HepG2 (cell line): Measurements from ENCODE around the gene PTPRE.

Source experiments
- CTCF ChIP-seq: sonication (generic); formaldehyde crosslinking; IDR thresholded peaks from 2 replicates; pipeline ENCODE4 v1.5.0; 2020; ENCODE audit warnings: mild to moderate bottlenecking, missing genetic modification reagents, moderate library complexity
- ESRRA ChIP-seq: sonication (generic); formaldehyde crosslinking; IDR thresholded peaks from 2 replicates; pipeline ENCODE4 v1.5.1; 2020; ENCODE audit warnings: mild to moderate bottlenecking, low read depth, missing genetic modification reagents
- EZH2 ChIP-seq: conservative IDR thresholded peaks from 2 replicates; pipeline ENCODE4 v1.6.1; 2012; ENCODE audit warnings: mild to moderate bottlenecking, low read depth, low read length, moderate library complexity
- GTF2F1 ChIP-seq: fragments of 150-350 bp; IDR thresholded peaks from 2 replicates; pipeline ENCODE4 v1.6.1; 2014; ENCODE audit warnings: low read length
- KLF6 ChIP-seq: IDR thresholded peaks from 2 replicates; pipeline ENCODE4 v1.8.0; 2016; ENCODE audit warnings: missing biosample characterization, missing genetic modification reagents
- MXI1 ChIP-seq: IDR thresholded peaks from 3 replicates; pipeline ENCODE4 v1.6.1; 2012; ENCODE audit warnings: low read depth, low read length, inconsistent platforms, borderline replicate concordance
- PAWR ChIP-seq: sonication (generic); formaldehyde crosslinking; IDR thresholded peaks from 2 replicates; pipeline ENCODE4 v1.4.0; 2020; ENCODE audit warnings: missing genetic modification reagents, mild to moderate bottlenecking, borderline replicate concordance
- SOX6 ChIP-seq, 2 experiments: fragments of 450-650 bp in 1 of 2; sonication (generic) in 1 of 2; formaldehyde crosslinking in 1 of 2; IDR thresholded peaks; 2 replicates each; pipeline versions ENCODE4 v1.4.0 to v1.6.1; 2017 to 2020; ENCODE audit warnings: antibody characterized with exemption in 1 of 2, mild to moderate bottlenecking in 1 of 2, missing genetic modification reagents in 1 of 2
- TP53 ChIP-seq: sonication (generic); formaldehyde crosslinking; conservative IDR thresholded peaks from 2 replicates; pipeline ENCODE4 v1.4.0; 2020; ENCODE audit warnings: missing genetic modification reagents
- TRIM24 ChIP-seq: sonication (generic); formaldehyde crosslinking; IDR thresholded peaks from 2 replicates; pipeline ENCODE4 v1.8.0; 2022; ENCODE audit warnings: mild to moderate bottlenecking, missing genetic modification reagents
- ZMAT3 ChIP-seq: sonication (generic); formaldehyde crosslinking; conservative IDR thresholded peaks from 2 replicates; pipeline ENCODE4 v1.7.0; 2021; ENCODE audit warnings: missing genetic modification reagents
- ZNF609 ChIP-seq: sonication (generic); formaldehyde crosslinking; IDR thresholded peaks from 2 replicates; pipeline ENCODE4 v1.4.0; 2020; ENCODE audit warnings: mild to moderate bottlenecking, missing genetic modification reagents, borderline replicate concordance

GRCh38 chr10:128102480-128103228 lies 195.8 kb downstream of the PTPRE start:
- TF ChIP-seq EZH2 (no peak), CTCF (CRISPR knock-in tag) (no peak), GTF2F1 (no peak), ZMAT3 (no peak), KLF6 (CRISPR knock-in tag) (no peak), ZNF609 (CRISPR knock-in tag) (no peak), SOX6 (IDR thresholded peaks at IDR 0.05) (no peak), SOX6 (CRISPR knock-in tag; IDR thresholded peaks at IDR 0.05) (no peak), MXI1 (no peak), TRIM24 (CRISPR knock-in tag) (no peak), ESRRA (CRISPR knock-in tag) (no peak), PAWR (no peak), TP53 (CRISPR knock-in tag) (no peak)
